WERI-Rb-1 (cell line): Measurements from ENCODE around the gene ADAT2.
"Not testable (repeated sequence)": the region's sequence is repeated elsewhere in the genome, so short reads cannot be mapped to it uniquely, and the experiment has no call there.

ENCODE experiments used
- DNase-seq: peaks from one replicate; pipeline ENCODE4 v3.0.0-alpha.2; 2020
- H3K27ac ChIP-seq: fragments of 250-450 bp; sonication (Bioruptor Pico); 2 replicates; pipeline ENCODE4 v1.5.1; 2020; ENCODE audit warnings: mild to moderate bottlenecking, moderate library complexity
- H3K27me3 ChIP-seq: fragments of 250-450 bp; sonication (Bioruptor Pico); 2 replicates; pipeline ENCODE4 v1.5.1; 2021; ENCODE audit warnings: mild to moderate bottlenecking, low read depth, moderate library complexity; ENCODE audit not compliant: insufficient read depth, severe bottlenecking
- H3K36me3 ChIP-seq: fragments of 250-450 bp; sonication (Bioruptor Pico); 2 replicates; pipeline ENCODE4 v1.5.1; 2020; ENCODE audit warnings: mild to moderate bottlenecking, moderate library complexity
- H3K4me3 ChIP-seq: 2 replicates; pipeline ENCODE4 v1.5.1; 2011; ENCODE audit warnings: low read depth, mild to moderate bottlenecking, control low read depth, low read length
- H3K9me3 ChIP-seq: fragments of 250-450 bp; sonication (Bioruptor Pico); 2 replicates; pipeline ENCODE4 v1.5.1; 2021; ENCODE audit warnings: mild to moderate bottlenecking, moderate library complexity; ENCODE audit not compliant: severe bottlenecking
- CTCF ChIP-seq: IDR thresholded peaks from 2 replicates; pipeline ENCODE4 v1.5.1; 2011; ENCODE audit warnings: low read depth, mild to moderate bottlenecking, control low read depth, inconsistent platforms, low read length

The ADAT2 gene

GRCh38 chr6:143449082-143449713 lies 1.3 kb downstream of the ADAT2 start:
- Histone ChIP-seq H3K4me3 (peak overlapping the region; percentile 77), H3K27me3 (no peaks in the 10 kb centered on the region), H3K27ac (no peak overlapping the region), H3K9me3 (no peaks in the 10 kb centered on the region), H3K36me3 (peaks cover 3% of the 10 kb centered on the region; the same call in 1 of the 2 replicates)
- no peak for DNase-seq
- no peak for TF ChIP-seq CTCF

GRCh38 chr6:143447865-143448264 lies 2.6 kb downstream of the ADAT2 start:
- not testable (repeated sequence) for H3K36me3 ChIP-seq, DNase-seq, H3K4me3 ChIP-seq, H3K27ac ChIP-seq, H3K27me3 ChIP-seq, H3K9me3 ChIP-seq

- Histone ChIP-seq H3K4me3 (no peak overlapping the region), H3K36me3 (no peaks in the 10 kb centered on the region), H3K9me3 (no peaks in the 10 kb centered on the region), H3K27ac (no peak overlapping the region), H3K27me3 (no peaks in the 10 kb centered on the region)
- no peak for TF ChIP-seq CTCF
- DNase-seq = no peak
Observed at GRCh38 chr6:143443096-143443495, 7.4 kb downstream of the ADAT2 start.

GRCh38 chr6:143441680-143442545 lies 8.6 kb downstream of the ADAT2 start:
- no peak overlapping the region for H3K27ac ChIP-seq

GRCh38 chr6:143441010-143441409 lies 9.5 kb downstream of the ADAT2 start:
- H3K4me3 ChIP-seq = no peak overlapping the region
- no peaks in the 10 kb centered on the region for H3K36me3 ChIP-seq
- no peak for TF ChIP-seq CTCF
- DNase-seq = no peak
- no peaks in the 10 kb centered on the region for H3K9me3 ChIP-seq
- no peak overlapping the region for H3K27ac ChIP-seq
- H3K27me3 ChIP-seq = no peaks in the 10 kb centered on the region

More at GRCh38 chr6:143441680-143442545, 8.6 kb downstream of the ADAT2 start:
- no peak for TF ChIP-seq CTCF
- no peaks in the 10 kb centered on the region for H3K36me3 ChIP-seq
- H3K27me3 ChIP-seq = no peaks in the 10 kb centered on the region
- DNase-seq = no peak
- no peaks in the 10 kb centered on the region for H3K9me3 ChIP-seq
- H3K4me3 ChIP-seq = no peak overlapping the region

GRCh38 chr6:143432588-143432987 lies 17.9 kb downstream of the ADAT2 start:
- H3K27me3 ChIP-seq = no peaks in the 10 kb centered on the region
- TF ChIP-seq CTCF = no peak
- no peak overlapping the region for H3K4me3 ChIP-seq
- H3K9me3 ChIP-seq = no peaks in the 10 kb centered on the region
- no peak overlapping the region for H3K27ac ChIP-seq
- DNase-seq = no peak
- no peaks in the 10 kb centered on the region; the same call in 1 of the 2 replicates for H3K36me3 ChIP-seq
